ENCODE results near the gene BAHCC1.

DNA sequence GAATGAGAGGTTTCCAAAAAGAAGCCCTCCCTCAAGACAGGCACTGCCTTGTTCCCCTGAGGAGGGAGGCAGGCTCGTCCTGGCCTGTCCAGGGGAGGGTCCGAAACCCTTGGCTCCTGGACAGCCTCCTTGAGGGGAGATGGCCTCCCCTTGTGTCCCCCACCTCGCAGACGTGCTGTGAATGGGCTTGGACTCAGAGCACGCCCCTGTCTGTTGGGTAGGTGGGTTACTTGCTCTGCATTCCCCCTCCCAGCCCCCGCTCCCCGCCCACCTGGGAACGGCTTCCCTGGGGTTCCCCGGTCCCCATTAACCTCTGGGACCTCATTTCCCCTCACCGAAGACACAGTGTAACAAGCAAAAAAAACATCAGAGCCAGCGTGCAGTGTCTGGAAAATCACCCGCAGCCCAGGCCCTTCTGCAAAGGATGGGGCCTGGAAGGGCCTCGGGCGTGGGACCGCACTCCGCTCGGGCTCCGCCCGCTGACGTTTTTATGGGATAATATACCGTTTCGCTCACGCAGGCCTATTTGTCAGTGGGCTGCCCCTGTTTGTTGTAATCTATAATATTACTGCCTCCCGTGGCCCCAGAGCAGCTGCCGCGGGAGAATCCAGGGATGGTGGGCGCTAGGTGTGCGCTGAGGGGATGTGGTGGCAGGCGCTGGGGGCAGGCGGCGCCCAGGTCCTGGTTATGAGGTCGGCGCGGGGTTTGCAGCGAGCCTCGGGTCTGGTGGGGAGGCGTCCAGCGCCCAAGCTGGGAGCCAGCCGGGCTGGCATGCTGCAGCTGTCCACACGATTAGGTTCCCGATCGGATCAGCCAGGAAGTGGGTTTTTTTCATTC lies 11.1 kb downstream of the BAHCC1 start:
- no peak for TF ChIP-seq RARB (CRISPR knock-in tag; IDR thresholded peaks at IDR 0.05)
- TF ChIP-seq, protein P1, sequence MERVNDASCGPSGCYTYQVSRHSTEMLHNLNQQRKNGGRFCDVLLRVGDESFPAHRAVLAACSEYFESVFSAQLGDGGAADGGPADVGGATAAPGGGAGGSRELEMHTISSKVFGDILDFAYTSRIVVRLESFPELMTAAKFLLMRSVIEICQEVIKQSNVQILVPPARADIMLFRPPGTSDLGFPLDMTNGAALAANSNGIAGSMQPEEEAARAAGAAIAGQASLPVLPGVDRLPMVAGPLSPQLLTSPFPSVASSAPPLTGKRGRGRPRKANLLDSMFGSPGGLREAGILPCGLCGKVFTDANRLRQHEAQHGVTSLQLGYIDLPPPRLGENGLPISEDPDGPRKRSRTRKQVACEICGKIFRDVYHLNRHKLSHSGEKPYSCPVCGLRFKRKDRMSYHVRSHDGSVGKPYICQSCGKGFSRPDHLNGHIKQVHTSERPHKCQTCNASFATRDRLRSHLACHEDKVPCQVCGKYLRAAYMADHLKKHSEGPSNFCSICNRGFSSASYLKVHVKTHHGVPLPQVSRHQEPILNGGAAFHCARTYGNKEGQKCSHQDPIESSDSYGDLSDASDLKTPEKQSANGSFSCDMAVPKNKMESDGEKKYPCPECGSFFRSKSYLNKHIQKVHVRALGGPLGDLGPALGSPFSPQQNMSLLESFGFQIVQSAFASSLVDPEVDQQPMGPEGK (CRISPR knock-in tag; IDR thresholded peaks at IDR 0.05; ENCODE audit: borderline replicate concordance): no peak
- no peak for TF ChIP-seq ARNTL (CRISPR knock-in tag; IDR thresholded peaks at IDR 0.05; ENCODE audit: borderline replicate concordance, low read depth)
- TF ChIP-seq CSDC2 (CRISPR knock-in tag; IDR thresholded peaks at IDR 0.05): no peak
- TF ChIP-seq, protein P2, sequence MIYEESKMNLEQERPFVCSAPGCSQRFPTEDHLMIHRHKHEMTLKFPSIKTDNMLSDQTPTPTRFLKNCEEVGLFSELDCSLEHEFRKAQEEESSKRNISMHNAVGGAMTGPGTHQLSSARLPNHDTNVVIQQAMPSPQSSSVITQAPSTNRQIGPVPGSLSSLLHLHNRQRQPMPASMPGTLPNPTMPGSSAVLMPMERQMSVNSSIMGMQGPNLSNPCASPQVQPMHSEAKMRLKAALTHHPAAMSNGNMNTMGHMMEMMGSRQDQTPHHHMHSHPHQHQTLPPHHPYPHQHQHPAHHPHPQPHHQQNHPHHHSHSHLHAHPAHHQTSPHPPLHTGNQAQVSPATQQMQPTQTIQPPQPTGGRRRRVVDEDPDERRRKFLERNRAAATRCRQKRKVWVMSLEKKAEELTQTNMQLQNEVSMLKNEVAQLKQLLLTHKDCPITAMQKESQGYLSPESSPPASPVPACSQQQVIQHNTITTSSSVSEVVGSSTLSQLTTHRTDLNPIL (CRISPR knock-in tag; IDR thresholded peaks at IDR 0.05; ENCODE audit: low read depth): no peak
- TF ChIP-seq ZNF8 (CRISPR knock-in tag; IDR thresholded peaks at IDR 0.05): no peak

All from SK-N-SH treated with all-trans-retinoic acid at 6 μM for 48 hours (cell line).